Measurements from ENCODE around the gene YAP1.

YAP1 gene

DNA sequence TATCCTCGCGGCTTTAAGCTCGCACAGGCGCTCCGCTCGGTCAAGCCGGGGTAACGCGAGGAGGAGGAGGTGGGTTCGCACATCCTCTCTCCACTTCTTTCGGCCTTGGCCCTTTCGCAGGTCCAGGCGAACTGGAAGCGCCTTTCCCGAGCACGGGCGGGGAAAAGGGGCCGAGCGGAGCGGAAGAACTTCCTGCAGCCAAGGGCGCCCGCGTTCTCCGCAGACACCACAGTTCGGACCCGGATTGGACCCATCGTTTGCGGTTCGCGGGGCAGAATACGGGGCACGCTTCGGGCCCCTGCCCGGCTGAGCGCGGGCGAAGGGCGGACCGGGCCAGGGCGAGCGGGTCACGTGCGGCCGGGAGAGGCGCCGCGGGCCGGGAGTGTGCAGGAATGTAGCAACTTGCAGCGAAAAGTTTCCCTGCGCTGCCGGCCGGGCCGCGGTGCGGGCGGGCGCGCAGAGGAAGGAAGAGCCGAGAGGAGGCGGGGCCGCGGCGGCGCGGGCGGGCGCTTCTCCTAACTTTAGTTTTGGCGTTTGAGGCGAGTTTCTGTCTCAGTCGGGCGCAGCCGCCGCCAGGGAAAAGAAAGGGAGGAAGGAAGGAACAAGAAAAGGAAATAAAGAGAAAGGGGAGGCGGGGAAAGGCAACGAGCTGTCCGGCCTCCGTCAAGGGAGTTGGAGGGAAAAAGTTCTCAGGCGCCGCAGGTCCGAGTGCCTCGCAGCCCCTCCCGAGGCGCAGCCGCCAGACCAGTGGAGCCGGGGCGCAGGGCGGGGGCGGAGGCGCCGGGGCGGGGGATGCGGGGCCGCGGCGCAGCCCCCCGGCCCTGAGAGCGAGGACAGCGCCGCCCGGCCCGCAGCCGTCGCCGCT is at the start of gene YAP1:
Gene YAP1 (plus strand): TSS at position 552 of the 865 bp plus-strand sequence. CDS start 402 bp downstream, outside the sequence.
- peak; percentile 52 for DNase-seq (ENCODE audit: low read depth)

DNA sequence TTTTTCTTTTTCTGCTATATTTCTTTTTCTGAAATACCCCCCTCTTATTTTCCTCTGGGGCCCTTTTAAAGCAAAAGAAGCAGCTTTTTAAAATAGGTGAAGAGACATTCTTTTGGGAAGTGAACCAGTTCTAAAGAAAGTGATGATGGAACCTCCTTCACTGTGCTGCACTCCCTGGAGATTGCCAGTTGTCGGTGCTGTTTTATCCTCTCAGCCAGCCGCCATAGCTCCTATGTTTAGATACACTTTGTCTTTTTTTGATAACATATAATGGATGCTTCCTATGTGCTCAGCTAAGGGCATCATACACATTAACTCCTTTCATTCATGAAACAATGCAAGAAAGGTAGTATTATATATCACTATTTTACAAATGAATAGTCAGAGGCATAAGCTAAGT is 49.0 kb upstream of the YAP1 start:
- no peak for DNase-seq (ENCODE audit: low read depth)

- DNase-seq (ENCODE audit: low read depth), result no peak
Measured at GRCh38 chr11:102062106-102062505, 48.1 kb upstream of the YAP1 start.

- no peak for DNase-seq (ENCODE audit: low read depth)
Measured at GRCh38 chr11:102064316-102064715, 45.9 kb upstream of the YAP1 start.

- no peak for DNase-seq (ENCODE audit: low read depth)
Measured at GRCh38 chr11:102070766-102071165, 39.5 kb upstream of the YAP1 start.

DNA sequence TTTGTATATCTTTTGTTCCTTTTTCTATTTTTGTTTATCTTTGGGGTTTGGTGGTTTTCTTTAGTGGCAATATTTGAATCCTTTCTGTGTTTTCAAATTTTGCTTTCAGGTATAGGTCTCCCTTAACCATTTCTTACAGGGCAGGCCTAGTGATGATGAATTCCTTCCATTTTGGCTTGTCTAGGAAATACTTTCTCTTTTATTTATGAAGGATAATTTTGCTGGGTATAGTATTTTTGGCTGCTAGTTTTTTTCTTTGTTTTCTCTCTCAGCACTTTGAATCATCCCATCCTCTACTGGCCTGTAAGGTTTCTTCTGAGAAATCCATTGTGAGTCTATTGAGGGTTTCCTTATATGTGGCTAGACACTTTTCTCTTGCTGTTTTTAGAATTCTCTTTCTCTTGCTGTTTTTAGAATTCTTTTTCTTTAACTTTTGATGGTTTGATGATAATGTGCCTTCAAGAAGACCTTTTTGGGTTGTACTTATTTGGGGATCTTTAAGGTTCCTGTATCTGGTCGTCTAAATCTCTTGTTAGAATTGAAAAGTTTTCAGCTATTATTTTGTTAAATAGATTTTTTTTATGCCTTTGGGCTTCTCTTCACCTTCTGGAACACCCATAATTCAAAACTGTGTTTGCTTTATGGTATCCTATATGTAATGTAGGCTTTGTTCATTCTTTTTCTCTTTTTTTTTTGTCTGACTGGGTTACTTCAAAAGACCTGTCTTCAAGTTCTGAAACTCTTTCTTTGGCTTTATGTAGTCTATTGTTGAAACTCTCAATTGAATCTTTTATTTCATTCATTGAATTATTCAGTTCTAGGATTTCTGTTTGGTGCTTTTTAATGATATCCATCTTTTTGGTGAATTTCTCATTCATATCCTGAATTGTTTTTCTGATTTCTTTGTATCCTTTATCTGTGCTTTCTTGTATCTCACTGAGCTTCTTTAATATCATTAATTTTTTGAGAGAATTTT is 38.5 kb upstream of the YAP1 start:
- no peak for DNase-seq (ENCODE audit: low read depth)

DNA sequence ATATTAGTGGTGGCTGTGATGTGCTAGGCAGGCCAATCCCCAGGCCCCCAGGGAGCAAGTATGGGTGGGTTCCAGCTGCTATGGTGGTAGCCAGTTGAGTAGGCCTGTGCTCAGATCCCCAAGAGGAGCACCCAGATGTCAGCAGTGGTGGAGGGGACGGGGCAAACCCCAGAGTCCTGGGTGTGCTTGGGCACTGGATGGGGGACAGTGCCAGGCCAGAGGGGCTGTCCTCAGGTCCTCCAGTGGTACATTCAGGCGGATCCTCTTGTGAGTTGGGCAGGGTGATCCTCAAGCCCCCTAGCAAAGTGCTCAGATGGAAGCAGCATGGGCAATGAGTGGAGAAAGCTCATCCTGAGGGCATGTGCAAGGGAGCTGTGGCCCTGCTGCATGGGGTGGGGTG is 37.0 kb upstream of the YAP1 start:
- no peak for DNase-seq (ENCODE audit: low read depth)

GRCh38 chr11:102079625-102080024 is 30.6 kb upstream of the YAP1 start:
- no peak for DNase-seq (ENCODE audit: low read depth)

DNA sequence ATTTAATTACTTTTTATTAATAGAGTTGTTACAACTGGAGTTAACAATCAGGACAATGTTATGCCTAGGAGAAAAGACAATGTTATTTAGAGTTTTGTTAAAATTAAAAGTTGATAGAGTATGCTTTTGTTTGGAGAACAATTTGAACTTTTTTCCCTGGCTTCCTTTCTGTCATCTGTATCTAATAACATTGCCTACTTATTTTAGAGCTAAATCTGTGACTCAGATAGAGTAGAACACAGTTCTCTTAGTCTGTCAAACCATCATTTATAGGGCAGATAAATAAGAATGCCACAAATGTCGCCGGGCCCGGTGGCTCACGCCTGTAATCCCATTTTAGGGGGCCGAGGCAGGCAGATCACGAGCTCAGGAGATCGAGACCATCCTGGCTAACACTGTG is 28.9 kb upstream of the YAP1 start:
- no peak for DNase-seq (ENCODE audit: low read depth)

GRCh38 chr11:102085864-102086551 is 24.2 kb upstream of the YAP1 start:
- no peak for DNase-seq (ENCODE audit: low read depth)

DNA sequence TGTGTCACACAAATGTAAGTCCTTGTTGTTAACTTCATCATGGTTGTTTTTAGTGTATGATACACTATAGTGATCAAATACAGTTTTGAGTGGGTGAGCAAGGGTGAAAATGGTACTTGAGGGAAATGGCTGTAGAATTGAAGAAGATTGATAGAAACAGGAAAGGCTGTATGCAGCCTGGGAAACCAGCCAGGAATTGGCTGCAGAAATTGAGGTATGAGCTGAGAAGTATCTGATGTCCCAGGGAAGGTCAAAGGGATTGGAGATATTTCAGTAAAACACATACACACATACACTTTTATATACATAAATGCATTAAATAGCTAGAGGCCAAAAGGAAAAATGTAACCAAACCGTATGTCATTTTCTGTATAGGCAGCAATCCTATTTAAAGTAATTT is 13.1 kb upstream of the YAP1 start:
- no peak for DNase-seq (ENCODE audit: low read depth)

- no peak for DNase-seq (ENCODE audit: low read depth)
Measured at GRCh38 chr11:102099755-102100154, 10.5 kb upstream of the YAP1 start.

DNA sequence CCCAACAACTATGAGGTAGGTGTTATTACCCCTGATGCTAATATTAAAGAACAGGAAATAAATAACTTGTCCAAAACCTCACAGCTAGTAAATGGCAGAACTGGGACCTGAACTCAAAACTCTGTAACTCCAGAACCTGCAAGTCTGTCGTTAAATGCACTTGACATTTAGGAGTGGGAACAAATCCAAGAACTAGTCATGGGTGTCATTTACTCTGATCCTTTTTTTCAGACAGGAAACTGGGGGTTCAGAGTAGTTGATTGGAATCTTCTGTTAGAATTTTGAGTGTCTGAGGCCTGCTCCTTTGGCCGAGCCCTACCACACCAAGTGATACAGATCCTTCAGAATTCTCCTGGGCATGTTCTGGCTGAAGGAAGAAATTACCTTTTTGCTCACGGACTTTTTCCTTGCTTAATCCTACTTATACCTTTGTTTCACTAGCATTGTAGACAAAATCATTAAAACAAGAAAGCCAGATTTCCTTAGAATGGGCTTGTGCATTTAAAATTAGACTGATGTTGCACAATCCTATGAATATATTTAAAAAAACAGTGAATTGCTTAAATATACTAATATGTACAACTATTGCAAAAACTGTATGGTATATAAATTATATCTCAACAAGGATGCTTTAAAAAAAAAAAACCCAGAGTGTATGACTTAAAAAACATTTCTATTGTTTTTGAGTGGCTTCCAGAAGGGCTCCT is 1.4 kb upstream of the YAP1 start:
- no peak for DNase-seq (ENCODE audit: low read depth)

- no peak for DNase-seq (ENCODE audit: low read depth)
Measured at GRCh38 chr11:102110761-102111010, 439 bp downstream of the YAP1 start.

DNA sequence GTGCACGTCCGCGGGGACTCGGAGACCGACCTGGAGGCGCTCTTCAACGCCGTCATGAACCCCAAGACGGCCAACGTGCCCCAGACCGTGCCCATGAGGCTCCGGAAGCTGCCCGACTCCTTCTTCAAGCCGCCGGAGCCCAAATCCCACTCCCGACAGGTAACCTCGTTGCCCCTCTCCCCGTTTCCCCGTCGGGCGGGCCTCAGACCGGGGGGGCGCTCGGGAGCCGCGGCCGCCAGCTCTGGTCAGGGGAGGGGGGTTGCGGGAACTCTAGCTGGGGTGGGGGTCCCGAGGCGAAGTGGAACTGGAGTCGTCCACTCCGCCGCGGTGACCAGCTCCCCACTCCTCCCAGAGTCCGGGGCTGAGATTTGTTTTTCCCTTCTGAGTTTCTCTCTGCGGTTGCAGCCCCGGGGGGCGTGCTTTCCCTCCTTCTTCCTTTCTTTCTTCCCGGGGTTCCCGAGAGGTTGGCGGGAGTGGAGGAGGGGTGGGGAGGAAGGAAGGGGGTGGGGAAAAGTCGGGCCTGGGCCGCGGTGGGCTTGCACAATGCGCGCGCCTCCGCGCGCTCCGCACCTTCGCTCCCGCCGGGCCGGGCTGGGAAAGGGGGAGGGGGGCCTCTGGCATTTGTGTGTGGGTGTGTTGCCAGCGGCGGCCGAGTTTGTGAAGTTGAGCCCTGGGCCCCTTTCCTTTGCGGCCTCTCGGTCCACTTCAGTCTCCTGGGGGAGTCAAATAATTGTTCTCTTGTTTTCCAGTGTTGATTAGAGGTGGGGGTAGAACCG is 952 bp downstream of the YAP1 start:
- DNase-seq (ENCODE audit: low read depth), result no peak

GRCh38 chr11:102111787-102112508 is 1.7 kb downstream of the YAP1 start:
- peak; percentile 68 for DNase-seq (ENCODE audit: low read depth)

DNA sequence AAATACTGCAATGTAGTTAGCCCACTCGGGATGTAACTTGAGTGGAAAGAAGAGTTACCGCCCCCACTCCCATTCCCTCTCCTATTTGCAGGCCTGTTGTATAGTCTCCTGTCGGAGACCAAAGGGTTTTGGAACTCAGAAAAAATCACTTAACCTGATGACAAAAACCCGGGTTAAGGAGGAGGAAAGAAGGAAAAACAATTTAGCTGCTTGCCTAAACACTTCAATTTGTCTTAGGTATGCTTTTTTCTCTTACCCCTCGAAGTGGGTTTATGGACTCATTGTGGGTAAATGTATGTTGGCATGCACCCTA is 2.2 kb downstream of the YAP1 start:
- DNase-seq (ENCODE audit: low read depth), result no peak

DNA sequence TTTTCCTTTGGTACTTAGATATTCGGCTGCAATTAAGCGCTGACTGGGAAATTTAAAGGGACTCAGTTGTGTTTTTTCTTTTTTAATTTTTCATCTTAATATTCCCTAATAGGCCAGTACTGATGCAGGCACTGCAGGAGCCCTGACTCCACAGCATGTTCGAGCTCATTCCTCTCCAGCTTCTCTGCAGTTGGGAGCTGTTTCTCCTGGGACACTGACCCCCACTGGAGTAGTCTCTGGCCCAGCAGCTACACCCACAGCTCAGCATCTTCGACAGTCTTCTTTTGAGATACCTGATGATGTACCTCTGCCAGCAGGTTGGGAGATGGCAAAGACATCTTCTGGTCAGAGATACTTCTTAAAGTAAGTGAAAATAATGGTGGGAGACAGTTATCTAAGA is 3.8 kb downstream of the YAP1 start:
- no peak for DNase-seq (ENCODE audit: low read depth)

DNA sequence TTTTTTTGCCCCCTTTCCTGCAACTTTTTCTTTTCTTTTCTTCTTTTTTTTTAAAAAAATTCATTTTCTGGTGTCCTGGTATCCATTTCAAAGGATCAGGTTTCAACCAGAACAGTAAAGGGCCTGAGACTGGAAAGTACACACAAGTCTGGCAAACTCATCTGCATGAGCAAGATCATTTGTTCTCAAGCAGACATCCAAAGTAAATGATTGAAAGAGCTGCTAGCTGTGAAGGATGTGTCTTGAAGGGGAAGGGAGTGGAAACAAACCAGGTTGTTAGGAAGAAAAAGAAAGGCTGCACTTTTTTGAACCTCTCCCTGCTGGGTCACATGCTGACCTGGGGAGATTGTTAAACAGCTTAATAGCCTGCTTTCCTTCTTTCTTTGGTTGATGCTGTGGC is 5.3 kb downstream of the YAP1 start:
- DNase-seq (ENCODE audit: low read depth), result no peak

DNA sequence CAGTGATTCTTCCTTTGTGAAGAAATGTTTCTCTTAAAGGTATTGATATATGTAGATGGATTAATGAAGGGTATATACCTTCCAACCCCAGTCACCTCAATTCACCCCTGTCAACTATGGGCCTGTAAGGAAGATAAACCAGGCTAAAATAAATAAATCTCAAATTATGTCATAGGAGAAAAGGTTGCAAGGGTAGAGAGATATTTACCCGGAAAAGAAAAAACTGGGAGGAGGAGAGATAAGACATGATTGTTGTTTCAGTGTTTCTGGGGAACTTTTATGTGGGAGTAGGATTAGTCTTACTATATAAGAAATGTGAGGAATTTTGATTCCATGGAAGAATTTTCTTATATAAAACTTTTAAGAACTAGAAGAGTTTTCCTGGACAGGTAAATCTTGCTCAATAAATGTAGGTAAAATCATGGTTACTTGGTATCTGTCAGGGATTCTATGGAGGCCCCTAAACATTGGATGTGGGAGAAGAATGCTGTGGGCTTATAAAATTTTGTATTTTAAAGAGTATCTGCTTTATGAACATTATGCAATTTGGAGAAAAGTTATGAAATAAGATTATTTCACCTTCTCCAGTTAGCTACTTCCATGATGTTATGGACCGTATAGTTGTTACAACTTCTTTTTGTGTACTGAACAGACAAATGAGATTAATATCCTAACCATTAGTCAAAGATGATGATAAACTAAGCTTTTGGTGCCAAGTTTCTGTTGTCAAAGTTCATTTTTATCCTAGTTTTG is 6.4 kb downstream of the YAP1 start:
- DNase-seq (ENCODE audit: low read depth), result no peak

Data from HS-27A (cell line).